Activated CD4-positive, alpha-beta T cell treated with anti-CD3 and anti-CD28 coated beads for 48 hours (primary cell): ENCODE data around the gene PRDM11.
"Not testable (repeated sequence)": the region's sequence is repeated elsewhere in the genome, so short reads cannot be mapped to it uniquely, and the experiment has no call there.

Source experiments
- DNase-seq: peaks from one replicate; pipeline ENCODE4 v3.0.0-alpha.2; 2020

Gene PRDM11

GRCh38 chr11:45146072-45147016 lies at the start of gene PRDM11:
Gene PRDM11, plus strand, starts transcription at chr11:45146639. Its CDS starts 35,128 bp downstream, at chr11:45181767.
- peak; percentile 69 for DNase-seq

- DNase-seq: peak; percentile 55
These were observed 48.5 kb upstream of the PRDM11 start for GRCh38 chr11:45097721-45098493.

- no peak for DNase-seq
These were observed 47.5 kb upstream of the PRDM11 start for GRCh38 chr11:45098929-45099328.

GRCh38 chr11:45100339-45100738 lies 46.1 kb upstream of the PRDM11 start:
- DNase-seq: peak; percentile 14

- DNase-seq: no peak
These were observed 44.1 kb upstream of the PRDM11 start for GRCh38 chr11:45102361-45102809.

- peak; percentile 74 for DNase-seq
These were observed 43.4 kb upstream of the PRDM11 start for GRCh38 chr11:45102810-45103621.

GRCh38 chr11:45104006-45104789 lies 42.2 kb upstream of the PRDM11 start:
- no peak for DNase-seq

GRCh38 chr11:45104790-45105084 lies 41.7 kb upstream of the PRDM11 start:
- no peak for DNase-seq

- DNase-seq: peak; percentile 72
These were observed 41.0 kb upstream of the PRDM11 start for GRCh38 chr11:45105233-45105983.

- DNase-seq: no peak
These were observed 40.5 kb upstream of the PRDM11 start for GRCh38 chr11:45105984-45106375.

GRCh38 chr11:45106440-45106839 lies 40.0 kb upstream of the PRDM11 start:
- DNase-seq: no peak

GRCh38 chr11:45107029-45107428 lies 39.4 kb upstream of the PRDM11 start:
- DNase-seq: no peak

GRCh38 chr11:45108070-45109064 lies 38.1 kb upstream of the PRDM11 start:
- DNase-seq: no peak

GRCh38 chr11:45109400-45109799 lies 37.0 kb upstream of the PRDM11 start:
- DNase-seq: no peak

GRCh38 chr11:45110562-45110961 lies 35.9 kb upstream of the PRDM11 start:
- peak; percentile 28 for DNase-seq

- no peak for DNase-seq
These were observed 32.6 kb upstream of the PRDM11 start for GRCh38 chr11:45113807-45114206.

GRCh38 chr11:45127836-45128235 lies 18.6 kb upstream of the PRDM11 start:
- not testable (repeated sequence) for DNase-seq

GRCh38 chr11:45133878-45134277 lies 12.6 kb upstream of the PRDM11 start:
- no peak for DNase-seq

- DNase-seq: peak; percentile 17
These were observed 5.3 kb upstream of the PRDM11 start for GRCh38 chr11:45141171-45141570.

GRCh38 chr11:45141631-45142030 lies 4.8 kb upstream of the PRDM11 start:
- no peak for DNase-seq
